Stimulated activated CD8-positive, alpha-beta memory T cell treated with anti-CD3 and anti-CD28 coated beads, Interleukin-7, amount 100 ng/mL, for 1 hour (primary cell): ENCODE data around the gene PIK3CA.
"Not testable (repeated sequence)": the region's sequence is repeated elsewhere in the genome, so short reads cannot be mapped to it uniquely, and the experiment has no call there.

Experiments used
- DNase-seq, 2 donors: peaks; one replicate each; pipeline ENCODE4 v3.0.0-alpha.2; 2020; ENCODE audit warnings: low read depth in 2 of 2

Gene PIK3CA

DNA sequence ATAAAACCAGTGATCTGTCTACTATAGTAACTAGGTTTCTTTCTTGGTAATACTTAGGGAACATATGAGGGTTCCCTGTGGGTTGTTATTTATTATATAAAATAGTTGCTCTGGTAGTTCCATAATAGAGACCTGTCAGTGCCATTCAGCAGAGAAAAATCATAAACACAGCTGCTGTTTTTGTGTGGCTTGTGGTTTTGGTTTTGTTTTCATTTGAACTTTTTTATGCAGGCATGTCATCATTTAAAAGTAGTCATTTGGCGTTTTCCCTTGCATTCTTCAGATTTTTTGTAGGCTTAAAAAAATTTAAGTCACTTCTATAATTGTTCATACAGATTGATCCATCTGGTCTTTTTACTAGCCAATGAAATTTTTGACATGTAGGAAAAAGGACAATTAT, 47.9 kb downstream of the PIK3CA start:
- no peak for DNase-seq

DNA sequence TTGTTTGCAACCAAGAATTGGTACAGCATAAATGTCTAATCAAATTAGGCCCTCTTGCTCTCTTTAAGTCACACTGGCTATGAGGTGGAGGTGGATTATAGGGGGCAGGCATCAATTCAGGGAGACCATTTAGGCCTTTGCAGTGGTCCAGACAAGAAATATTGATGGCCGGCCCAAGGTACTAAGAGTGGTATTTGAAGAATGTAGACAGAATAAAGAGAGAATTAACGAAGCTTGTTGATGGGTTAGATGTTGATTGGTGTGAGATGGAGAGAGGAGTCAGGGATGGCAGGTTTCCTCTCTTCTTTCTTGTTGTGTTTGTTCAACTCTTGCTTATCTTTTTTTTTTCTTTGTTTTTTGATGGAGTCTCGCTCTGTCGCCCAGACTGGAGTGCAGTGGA, 48.5 kb downstream of the PIK3CA start:
- no peak for DNase-seq

DNA sequence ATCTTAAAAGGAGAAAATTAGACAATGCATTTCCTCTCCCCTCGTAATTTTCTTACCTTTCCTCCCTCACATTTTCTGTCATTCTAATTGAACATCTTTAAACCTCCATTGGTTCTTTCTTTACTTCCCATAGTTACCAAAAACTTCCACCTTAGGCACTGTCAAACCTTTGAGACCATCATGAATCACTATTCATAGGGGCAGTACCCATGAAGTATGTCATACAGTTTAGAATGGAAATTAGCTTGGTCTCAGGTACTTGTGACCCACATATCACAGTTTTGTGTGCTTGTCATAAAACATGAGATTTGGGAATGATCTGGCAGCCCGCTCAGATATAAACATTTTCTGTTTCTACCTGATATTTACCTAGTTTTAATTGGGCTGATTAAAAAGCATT, 52.6 kb downstream of the PIK3CA start:
- no peak for DNase-seq

DNA sequence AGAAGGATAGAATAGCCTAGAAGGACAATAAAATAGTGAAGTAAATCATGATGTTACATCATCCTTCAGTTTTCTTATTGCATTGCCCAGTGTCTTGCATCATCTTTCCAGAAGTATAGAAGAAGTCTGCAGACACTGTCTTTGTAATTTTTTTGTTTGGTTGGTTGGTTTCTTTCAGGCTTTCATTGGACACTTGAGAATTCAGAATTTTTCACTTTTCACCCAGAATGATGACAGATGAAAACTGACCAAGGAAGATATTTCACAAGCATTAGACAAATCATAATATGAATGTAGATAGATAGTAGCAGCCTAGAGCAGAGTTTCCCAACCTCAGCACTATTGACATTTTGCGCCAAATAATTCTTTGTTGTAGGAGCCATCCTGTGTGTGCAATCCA, 67.4 kb downstream of the PIK3CA start:
- not testable (repeated sequence) for DNase-seq

DNA sequence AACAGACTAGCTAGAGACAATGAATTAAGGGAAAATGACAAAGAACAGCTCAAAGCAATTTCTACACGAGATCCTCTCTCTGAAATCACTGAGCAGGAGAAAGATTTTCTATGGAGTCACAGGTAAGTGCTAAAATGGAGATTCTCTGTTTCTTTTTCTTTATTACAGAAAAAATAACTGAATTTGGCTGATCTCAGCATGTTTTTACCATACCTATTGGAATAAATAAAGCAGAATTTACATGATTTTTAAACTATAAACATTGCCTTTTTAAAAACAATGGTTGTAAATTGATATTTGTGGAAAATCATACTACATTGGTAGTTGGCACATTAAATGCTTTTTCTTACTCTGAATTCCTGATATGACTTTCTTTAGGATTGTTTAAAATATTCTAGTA, 70.1 kb downstream of the PIK3CA start:
- not testable (repeated sequence) for DNase-seq

DNA sequence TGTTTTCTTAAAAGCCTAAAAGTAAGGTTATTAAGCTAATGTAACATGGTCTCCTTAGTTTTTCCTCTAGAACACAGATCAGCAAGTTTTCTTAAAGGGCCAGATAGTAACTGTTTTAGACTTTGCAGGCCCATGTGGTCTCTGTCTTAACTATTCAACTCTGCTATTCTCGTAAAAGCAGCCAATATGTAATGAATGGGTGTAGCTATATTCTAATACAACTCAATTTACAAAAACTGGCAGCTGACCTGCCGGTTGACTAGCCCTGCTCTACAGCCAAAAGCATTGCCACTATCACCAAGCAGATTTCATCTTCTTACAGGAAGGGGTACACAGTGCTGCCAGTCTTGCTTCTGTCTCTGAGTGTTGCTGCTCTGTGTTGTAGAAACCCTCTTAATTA, 75.4 kb downstream of the PIK3CA start:
- no peak for DNase-seq

DNA sequence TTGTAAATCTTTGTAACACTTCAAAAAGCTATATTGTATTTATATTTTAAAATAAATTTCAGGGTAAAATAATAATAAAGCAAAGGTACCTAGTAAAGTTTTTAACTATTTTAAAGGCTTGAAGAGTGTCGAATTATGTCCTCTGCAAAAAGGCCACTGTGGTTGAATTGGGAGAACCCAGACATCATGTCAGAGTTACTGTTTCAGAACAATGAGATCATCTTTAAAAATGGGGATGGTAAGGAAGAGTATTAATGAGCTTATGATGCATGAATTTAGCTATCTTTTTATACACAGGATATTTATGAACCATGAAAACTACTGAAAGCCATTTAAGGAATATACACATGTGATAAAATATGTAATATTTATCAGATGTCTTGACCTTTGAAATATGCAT, 76.4 kb downstream of the PIK3CA start:
- no peak for DNase-seq

DNA sequence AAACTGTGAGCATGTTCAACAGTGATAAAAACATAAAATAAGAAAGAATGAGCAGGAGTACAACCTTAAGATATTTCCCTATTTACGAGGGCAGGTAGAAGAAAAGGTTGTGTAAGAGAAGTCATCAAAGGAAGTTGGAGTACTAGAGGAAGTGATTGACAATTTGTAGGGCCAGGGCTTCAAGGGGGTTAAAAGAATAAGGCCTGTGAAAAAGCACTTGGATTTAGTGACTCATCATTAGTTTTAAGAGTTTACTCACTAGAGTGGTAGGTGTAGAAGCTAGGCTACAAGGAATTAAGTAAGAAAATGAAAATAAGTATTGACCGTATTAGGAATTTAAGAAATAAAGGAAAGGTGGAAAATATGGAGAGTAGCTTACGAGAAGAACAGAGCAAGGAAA, 79.2 kb downstream of the PIK3CA start:
- no peak for DNase-seq

DNA sequence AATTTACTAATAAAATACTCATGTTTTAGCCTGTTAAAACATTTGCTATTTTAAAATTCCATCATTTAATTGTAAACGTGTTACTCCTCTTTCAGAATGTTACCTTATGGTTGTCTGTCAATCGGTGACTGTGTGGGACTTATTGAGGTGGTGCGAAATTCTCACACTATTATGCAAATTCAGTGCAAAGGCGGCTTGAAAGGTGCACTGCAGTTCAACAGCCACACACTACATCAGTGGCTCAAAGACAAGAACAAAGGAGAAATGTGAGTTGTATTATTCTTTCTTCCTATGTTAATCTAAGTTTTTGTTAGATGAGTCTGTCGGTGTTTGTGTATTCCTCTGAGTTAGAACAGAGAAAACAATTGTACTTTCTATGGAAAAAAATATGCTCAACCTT, 81.0 kb downstream of the PIK3CA start:
- DNase-seq: no peak

DNA sequence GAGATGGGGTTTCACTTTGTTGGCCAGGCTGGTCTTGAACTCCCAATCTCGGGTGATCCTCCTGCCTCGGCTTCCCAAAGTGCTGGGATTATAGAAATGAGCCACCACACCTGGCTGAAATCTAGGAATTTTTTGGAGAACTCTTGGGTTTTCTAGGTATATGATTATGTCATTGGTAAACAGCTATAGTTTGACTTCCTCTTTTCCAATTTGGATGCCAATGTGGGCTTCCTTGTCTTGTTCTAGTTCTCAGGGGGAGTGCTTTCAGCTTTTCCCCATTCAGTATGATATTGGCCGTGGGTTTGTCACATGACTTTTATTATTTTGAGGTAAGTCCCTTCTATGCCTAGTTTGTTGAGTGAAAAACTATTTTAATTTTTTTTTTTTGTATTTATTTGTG, 84.9 kb downstream of the PIK3CA start:
- no peak for DNase-seq

DNA sequence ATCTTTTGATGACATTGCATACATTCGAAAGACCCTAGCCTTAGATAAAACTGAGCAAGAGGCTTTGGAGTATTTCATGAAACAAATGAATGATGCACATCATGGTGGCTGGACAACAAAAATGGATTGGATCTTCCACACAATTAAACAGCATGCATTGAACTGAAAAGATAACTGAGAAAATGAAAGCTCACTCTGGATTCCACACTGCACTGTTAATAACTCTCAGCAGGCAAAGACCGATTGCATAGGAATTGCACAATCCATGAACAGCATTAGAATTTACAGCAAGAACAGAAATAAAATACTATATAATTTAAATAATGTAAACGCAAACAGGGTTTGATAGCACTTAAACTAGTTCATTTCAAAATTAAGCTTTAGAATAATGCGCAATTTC, 86.0 kb downstream of the PIK3CA start:
- DNase-seq: no peak

DNA sequence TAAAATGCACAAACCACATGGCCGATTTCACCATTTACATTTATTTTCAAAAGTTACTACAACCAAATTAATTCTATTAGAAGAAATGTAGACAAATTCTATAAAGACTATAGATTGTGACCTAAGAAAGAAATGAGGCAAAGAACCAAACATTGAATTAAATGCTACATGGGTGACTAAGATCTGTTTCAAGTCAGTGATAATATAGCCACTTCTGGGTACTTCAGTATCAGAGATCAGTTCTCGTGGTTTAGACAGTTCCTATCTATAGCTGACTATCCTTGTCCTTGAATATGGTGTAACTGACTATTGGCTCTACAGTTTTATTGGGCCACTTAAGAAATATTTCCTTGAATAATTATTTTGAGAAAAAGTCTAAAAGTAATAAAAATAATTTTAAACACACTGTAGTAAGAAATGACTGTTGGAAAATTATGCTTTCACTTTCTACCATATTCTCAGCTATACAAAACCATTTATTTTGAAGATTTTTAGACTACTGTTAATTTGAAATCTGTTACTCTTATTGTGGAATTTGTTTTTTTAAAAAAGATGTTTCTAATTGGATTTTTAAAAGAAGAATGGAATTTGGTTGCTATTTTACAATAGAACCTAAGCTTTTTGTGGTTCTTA, 88.6 kb downstream of the PIK3CA start:
- no peak for DNase-seq

DNA sequence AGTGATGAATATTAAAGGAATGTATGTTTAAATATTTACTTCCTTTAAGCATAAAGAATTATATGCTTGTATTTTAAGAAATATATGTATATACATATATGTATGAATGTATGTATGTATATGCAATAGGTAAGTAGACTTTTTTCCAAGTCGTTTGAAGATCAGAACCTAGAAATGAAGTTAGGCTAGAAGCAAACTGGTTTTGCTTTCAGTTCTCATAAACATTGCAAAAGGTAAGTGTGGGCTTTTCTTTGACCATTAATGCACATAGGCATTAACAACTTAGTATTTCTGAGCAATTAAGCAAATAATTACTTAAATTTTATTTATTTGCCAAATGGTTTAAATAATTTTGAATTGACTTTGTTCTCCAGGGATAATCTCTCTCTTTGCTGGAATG, 92.1 kb downstream of the PIK3CA start:
- DNase-seq: not testable (repeated sequence)

DNA sequence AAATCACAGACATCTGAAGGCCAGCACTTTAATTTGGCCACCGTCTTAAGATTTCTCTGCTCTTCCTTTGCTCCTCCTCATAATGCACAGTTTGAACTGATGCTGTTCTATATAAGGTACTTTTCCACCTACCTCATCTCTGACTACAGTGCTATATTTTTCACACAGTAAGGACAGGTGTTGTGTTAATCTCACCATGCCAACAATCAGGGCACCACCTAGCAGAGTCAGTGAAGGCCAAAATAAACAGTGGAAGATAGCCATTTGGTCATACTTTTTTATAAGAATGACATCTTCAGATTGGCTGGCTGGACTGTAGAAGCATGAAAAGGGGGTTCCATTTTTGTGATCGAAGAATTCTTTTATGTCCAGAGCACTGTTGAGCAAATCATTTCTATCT, 94.7 kb downstream of the PIK3CA start:
- not testable (repeated sequence) for DNase-seq

DNA sequence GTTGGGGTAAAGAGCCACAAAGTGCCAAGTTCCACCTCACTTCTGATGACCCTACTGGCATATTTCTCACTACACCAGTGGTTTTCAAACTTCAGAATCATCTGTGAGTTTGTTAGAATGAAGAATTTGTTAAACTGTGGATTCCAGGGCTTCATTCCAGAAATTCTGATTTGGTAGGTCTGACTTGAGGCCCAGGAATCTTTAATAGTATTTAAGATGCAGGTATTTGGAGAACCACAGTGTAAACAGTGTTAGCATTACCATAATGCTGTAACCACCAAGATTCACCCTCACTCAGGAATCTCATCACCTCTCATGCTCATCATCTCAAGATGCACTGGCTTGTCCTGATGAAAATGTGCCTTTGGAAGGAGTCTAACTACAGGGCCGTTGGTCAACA, 96.7 kb downstream of the PIK3CA start:
- DNase-seq: no peak

DNA sequence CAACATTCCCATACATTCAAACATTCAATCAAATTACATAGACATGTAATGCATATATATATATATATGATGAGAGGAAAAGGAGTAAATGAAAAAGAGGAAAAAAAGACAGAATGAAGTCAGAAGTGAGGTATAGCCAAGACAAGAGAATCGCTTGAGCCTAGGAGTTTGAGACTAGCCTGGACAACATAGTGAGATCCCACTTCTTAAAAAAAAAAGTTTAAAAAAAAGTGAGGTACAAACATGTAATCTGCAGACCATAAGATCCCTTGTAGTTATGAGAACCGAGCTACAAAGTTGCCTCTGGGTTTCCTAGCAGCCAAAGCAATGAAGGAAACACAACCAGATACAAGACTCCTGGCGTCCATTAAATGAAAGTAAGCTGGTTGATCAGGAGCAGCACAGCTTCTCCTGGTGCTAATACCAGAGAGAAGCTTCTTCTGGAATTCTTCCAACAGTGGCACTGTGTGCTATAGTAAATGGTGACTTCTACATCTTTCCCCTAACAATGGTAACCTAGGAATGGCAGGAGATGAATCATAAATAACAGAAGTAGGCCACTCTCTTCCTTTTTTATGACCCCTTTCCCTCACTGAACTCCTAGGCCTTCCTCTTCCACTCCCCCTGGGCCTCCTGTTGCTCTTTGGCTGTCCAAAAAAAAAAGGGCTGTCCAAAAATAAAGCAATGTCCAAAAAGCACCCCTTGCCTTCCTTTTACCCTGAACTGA, 99.3 kb downstream of the PIK3CA start:
- DNase-seq: no peak

DNA sequence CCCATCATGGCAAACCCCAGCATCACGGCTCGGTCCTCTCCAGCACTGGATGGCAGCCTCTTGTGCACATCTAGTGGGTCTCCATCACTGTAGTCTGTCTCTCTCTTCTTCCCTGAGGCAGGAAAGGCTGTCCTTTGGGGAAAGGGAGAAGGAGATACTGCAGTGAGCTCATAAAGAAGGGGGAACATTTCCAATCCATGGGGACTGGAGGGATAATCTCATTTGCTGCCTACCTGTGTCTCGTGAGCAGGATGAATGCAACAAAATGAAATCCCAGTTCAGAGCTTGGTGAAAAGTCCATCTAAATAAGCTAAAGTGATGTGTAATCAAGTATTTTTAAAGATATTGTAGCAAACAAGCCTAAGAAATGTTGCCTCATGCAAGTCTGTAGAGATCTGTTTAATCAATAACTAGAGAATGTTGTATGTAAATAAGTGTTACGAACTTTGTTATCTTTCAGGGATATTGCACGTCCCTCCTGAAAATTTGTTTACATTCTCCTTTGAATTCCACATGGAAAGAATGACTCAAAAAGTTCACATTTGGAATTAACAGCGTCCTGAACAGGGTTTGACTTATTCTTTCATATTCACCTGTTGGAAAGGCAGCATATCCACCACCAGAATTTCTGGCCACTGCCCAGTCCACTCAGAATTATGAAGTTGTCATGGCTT, 102.8 kb downstream of the PIK3CA start, which contains the start of gene KCNMB3:
Gene KCNMB3 (minus strand): TSS at position 312 of the 674 bp plus-strand sequence. CDS start 124 bp downstream, at position 188.
- no peak for DNase-seq

DNA sequence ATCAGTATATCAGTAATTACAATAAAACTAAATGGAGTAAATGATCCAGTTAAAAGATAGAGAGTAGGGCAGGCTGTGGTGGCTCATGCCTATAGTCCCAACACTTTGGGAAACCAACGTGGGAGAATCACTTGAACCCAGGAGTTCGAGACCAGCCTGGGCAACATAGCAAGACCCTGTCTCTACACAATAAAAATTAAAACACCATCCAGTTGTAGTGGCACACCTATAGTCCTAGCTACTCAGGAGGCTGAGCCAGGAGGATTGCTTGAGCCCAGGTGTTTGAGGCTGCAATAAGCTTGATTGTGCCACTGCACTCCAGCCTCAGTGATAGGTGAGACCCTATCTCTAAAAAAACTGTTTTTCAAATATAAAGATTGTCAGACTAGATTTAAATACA, 108.7 kb downstream of the PIK3CA start:
- DNase-seq: no peak

DNA sequence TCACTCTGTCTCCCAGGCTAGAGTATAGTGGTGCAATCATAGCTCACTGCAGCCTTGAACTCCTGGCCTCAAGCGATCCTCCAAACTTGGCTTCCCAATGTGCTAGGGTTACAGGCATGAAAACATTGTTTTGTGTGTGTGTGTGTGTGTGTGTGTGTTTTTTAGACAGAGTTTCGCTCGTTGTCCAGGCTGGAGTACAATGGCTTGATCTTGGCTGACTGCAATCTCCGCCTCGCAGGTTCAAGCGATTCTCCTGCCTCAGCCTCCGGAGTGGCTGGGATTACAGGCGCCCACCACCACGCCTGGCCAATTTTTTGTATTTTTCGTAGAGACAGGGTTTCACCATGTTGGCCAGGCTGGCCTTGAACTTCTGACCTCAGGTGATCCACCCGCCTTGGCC, 109.6 kb downstream of the PIK3CA start:
- not testable (repeated sequence) for DNase-seq

DNA sequence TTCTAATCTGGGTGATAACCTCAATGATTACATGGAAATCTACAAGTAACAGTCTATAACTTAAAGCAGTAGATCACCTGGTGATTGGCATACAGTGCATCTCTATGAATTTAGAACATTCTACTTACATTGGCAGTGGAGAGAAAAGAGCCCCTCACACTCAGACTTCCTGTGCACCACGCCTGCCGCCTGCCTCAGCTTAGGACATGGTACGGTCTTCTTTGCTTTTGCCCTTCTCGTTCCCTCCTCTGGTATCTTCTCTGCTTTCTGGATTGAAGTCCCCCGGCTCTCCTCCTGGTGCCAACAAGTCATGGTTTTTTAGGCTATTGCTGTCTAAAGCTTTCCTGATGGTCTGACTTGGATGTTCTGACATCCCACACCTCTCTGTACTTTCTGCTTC, 110.7 kb downstream of the PIK3CA start:
- no peak for DNase-seq

DNA sequence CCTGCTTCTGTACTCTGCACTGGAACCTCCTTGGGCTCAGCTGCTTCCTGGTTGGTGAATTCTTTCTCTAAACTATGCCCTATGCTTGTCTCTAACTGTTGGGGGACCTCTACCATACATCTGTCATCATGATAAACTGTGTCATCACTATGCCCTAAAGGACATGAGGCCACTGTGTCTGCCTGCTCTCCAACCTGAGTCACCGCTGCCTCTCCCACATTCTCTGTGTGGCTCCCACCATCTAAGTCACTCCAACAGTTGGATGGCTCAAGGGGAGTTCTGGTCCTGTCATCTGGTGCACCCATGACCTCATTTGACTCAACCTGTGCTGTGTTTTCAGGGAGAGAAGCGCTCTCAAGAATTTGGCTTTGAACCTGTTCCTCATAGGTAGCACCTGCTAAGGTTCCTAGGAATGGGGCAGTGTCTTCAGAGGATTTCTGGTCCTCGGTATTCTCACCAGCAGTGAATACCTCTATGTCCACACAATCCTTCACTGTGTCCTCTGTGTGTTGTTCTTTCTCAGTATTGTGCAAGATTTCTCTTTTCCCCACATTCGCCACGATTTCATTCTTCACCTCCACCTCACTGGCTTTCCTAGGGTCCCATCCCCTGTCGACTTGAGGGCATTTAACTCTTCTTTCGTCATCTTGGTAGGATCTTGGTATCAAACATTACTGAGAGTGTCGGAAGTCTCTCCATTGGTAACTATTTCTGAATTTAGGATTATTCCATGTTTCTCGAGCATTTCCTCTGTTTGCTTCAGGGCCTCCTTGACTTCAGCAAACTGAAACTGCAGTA, 112.0 kb downstream of the PIK3CA start:
- DNase-seq: not testable (repeated sequence)
